22Rv1 (cell line): ENCODE data around the gene ZNF652.
A peak's percentile ranks its signal among the peaks of the same experiment; 100 is the strongest.

ENCODE experiments used
- H3K27ac ChIP-seq: fragments of 450-650 bp; 2 replicates; pipeline ENCODE4 v1.5.1; 2017
- ZFX ChIP-seq: fragments of 450-650 bp; IDR thresholded peaks from 2 replicates; pipeline ENCODE4 v1.6.1; 2017; ENCODE audit warnings: antibody characterized with exemption, borderline replicate concordance
- TF ChIP-seq, protein P1 (sequence below): fragments of 450-650 bp; IDR thresholded peaks from 2 replicates; pipeline ENCODE4 v1.5.1; 2017; ENCODE audit warnings: mild to moderate bottlenecking

Gene ZNF652

DNA sequence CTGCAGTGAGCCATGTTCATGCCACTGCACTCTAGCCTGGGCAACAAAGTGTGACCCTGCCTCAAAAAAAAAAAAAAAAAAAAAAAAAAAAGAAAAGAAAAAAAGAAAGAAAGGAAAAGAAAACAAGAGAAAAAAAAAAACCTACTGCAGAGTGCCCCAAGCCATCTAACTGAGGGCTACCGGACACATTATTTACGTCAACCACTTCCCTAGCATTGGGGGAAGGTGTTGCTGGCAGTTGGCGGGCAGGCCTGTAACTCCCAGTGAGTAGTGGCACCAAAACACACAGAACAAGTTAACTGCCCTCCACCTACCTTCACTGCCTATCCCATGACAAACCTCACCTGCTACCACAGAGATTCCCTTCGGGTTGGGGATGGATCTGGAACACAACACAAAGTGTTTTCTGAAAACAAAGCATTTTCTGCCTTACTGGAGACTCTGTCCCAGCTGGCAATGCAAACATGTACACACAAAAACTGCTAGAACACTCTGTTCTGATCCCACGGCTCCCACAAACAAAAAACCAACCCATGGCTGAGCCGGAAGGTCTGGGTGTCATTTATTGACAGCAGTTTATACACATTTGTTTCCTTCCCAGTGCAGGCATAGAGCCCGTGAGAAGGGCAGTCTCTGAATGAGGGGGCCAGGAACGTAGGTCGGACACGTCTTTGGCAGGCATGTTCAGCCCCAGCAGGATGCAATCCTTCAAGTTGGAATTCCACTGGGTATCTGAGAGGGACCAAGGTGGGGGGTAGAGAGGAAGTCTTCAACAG lies 41.7 kb upstream of the ZNF652 start:
- H3K27ac ChIP-seq: peak overlapping the region; percentile 5; the same call in 1 of the 2 replicates
- TF ChIP-seq ZFX: no peak
- TF ChIP-seq, protein P1, sequence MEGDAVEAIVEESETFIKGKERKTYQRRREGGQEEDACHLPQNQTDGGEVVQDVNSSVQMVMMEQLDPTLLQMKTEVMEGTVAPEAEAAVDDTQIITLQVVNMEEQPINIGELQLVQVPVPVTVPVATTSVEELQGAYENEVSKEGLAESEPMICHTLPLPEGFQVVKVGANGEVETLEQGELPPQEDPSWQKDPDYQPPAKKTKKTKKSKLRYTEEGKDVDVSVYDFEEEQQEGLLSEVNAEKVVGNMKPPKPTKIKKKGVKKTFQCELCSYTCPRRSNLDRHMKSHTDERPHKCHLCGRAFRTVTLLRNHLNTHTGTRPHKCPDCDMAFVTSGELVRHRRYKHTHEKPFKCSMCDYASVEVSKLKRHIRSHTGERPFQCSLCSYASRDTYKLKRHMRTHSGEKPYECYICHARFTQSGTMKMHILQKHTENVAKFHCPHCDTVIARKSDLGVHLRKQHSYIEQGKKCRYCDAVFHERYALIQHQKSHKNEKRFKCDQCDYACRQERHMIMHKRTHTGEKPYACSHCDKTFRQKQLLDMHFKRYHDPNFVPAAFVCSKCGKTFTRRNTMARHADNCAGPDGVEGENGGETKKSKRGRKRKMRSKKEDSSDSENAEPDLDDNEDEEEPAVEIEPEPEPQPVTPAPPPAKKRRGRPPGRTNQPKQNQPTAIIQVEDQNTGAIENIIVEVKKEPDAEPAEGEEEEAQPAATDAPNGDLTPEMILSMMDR: no peak

GRCh38 chr17:49402706-49403105 lies 40.7 kb upstream of the ZNF652 start:
- TF ChIP-seq ZFX: no peak
- TF ChIP-seq, protein P1: no peak
- no peak overlapping the region for H3K27ac ChIP-seq

GRCh38 chr17:49401971-49402611 lies 40.0 kb upstream of the ZNF652 start:
- H3K27ac ChIP-seq: no peak overlapping the region
- TF ChIP-seq, protein P1: no peak
- no peak for TF ChIP-seq ZFX

- no peak for TF ChIP-seq ZFX
- TF ChIP-seq, protein P1: no peak
- no peak overlapping the region for H3K27ac ChIP-seq
These were observed 37.9 kb upstream of the ZNF652 start for GRCh38 chr17:49399995-49400394.

- TF ChIP-seq, protein P1: no peak
- TF ChIP-seq ZFX: no peak
- H3K27ac ChIP-seq: no peak overlapping the region
These were observed 35.5 kb upstream of the ZNF652 start for GRCh38 chr17:49397586-49397985.

- no peak for TF ChIP-seq ZFX
- TF ChIP-seq, protein P1: no peak
- H3K27ac ChIP-seq: no peak overlapping the region
These were observed 31.6 kb upstream of the ZNF652 start for GRCh38 chr17:49393491-49394255.
